Measurements from ENCODE around the gene CCL28. TPM values are rescaled to one million over a fixed set of nuclear protein-coding genes. Genes with fewer than 3 reads are reported as not detected.

The CCL28 gene
- total RNA-seq, 1 donor: 1.3 TPM

DNA sequence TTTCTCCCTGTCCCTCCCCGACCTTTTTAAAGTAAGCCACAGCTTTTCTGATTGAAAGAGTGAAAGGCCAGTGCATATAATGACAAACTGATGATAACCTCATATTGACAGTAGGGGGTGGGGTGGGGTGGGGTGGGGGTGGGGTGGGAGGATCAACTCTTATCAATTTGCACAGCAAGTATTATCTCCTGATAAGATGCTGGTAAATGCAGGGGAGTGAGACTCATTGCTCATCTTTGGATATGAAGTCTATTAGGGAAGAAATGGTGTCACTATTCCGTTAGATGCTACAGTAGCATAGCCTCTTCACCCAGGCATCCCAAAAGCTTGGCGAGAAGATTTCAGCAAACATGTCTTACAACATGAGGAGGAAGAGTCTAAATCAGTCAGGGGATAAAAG is 60.1 kb downstream of the CCL28 start:
- no peak overlapping the region for H3K4me3 ChIP-seq (ENCODE audit: low read depth, low read length)
- TF ChIP-seq, protein P1, sequence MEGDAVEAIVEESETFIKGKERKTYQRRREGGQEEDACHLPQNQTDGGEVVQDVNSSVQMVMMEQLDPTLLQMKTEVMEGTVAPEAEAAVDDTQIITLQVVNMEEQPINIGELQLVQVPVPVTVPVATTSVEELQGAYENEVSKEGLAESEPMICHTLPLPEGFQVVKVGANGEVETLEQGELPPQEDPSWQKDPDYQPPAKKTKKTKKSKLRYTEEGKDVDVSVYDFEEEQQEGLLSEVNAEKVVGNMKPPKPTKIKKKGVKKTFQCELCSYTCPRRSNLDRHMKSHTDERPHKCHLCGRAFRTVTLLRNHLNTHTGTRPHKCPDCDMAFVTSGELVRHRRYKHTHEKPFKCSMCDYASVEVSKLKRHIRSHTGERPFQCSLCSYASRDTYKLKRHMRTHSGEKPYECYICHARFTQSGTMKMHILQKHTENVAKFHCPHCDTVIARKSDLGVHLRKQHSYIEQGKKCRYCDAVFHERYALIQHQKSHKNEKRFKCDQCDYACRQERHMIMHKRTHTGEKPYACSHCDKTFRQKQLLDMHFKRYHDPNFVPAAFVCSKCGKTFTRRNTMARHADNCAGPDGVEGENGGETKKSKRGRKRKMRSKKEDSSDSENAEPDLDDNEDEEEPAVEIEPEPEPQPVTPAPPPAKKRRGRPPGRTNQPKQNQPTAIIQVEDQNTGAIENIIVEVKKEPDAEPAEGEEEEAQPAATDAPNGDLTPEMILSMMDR (IDR thresholded peaks at IDR 0.05; ENCODE audit: insufficient read depth, low read depth, low read length): no peak
- no peak for DNase-seq (ENCODE audit: low read depth)

DNA sequence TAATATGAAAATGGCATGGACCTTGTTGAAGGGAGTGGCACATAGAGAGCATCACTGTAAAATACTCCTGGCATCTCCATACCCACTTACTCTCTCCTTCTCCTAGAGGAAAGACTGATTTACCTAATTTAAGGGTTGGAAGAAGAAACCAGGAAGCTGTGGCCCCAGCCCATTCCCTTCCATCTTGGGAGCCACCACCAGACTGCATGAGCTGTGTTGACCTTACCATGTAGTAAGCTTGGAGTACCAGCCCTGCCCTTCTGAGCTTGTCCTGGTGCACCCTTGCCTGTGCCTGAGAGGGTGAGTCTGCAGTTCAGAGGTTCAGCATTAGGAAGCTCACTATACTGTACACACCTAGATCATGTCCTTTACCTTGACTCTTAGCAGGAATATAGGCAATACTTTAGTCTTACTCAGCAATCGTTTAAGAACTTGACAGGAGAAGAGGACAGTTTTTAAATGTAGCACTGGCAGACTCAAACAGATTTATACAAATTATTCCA is 63.3 kb downstream of the CCL28 start:
- H3K4me3 ChIP-seq (ENCODE audit: low read depth, low read length): no peak overlapping the region
- TF ChIP-seq, protein P1 (IDR thresholded peaks at IDR 0.05; ENCODE audit: insufficient read depth, low read depth, low read length): no peak
- DNase-seq (ENCODE audit: low read depth): no peak

DNA sequence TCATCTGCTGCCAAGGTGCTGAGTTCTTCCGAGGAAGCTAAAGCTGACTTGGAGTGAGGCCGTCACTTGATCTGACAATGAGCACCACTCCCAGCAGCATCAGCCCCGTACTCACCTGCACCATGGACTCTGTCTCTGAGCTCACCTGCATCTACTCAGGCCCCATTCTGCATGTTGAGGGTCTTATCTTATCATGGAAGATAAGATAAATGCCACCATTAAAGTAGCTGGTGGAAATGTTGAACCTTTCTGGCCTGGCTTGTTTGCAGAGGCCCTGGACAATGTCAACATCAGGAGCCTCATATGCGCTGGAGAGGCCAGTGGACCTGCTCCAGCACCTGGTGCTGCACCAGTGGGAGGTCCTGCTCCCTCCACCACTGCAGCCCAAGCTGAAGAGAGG is 64.0 kb downstream of the CCL28 start:
- TF ChIP-seq, protein P1 (IDR thresholded peaks at IDR 0.05; ENCODE audit: insufficient read depth, low read depth, low read length): no peak
- no peak overlapping the region for H3K4me3 ChIP-seq (ENCODE audit: low read depth, low read length)
- DNase-seq (ENCODE audit: low read depth): no peak

DNA sequence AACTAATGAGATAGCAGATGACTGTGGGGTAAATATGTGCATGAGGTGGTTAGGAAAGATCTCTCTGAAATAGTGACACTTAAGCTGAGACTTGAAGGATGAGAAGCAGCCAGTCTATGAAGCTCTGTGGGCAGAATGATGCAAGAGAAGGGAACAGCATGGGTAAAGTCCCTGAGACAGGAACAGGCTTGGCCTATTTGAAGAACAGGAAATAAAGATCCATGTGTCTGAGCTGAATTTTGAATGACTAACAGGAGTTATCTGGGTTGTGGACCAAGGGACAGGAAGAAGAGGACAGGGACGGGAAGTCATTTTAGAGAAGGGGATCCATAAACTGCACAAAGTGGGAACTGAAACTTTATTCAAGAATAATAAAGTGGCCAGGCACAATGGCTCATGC is 73.3 kb downstream of the CCL28 start:
- no peak for DNase-seq (ENCODE audit: low read depth)
- no peak overlapping the region for H3K4me3 ChIP-seq (ENCODE audit: low read depth, low read length)
- TF ChIP-seq, protein P1 (IDR thresholded peaks at IDR 0.05; ENCODE audit: insufficient read depth, low read depth, low read length): no peak

DNA sequence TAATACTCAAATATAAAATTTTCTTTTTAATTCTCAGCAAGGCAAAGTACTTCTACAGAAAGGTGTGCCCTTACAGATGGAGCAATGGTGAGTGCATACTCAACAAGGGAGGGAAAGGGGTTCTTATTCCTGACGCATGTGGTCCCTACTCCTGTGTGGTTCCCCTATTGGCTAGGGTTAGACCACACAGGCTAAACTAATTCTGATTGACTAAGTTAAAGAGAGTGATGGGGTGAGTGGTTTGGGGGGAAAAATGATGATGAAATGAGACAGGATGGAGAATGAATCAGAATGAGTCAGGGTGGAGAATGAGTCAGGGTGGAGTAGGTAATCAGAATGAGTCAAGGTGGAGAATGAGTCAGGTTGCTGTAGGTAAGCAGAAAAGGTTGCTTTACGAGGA is 76.0 kb downstream of the CCL28 start:
- DNase-seq (ENCODE audit: low read depth): no peak
- no peak overlapping the region for H3K4me3 ChIP-seq (ENCODE audit: low read depth, low read length)
- TF ChIP-seq, protein P1 (IDR thresholded peaks at IDR 0.05; ENCODE audit: insufficient read depth, low read depth, low read length): no peak

DNA sequence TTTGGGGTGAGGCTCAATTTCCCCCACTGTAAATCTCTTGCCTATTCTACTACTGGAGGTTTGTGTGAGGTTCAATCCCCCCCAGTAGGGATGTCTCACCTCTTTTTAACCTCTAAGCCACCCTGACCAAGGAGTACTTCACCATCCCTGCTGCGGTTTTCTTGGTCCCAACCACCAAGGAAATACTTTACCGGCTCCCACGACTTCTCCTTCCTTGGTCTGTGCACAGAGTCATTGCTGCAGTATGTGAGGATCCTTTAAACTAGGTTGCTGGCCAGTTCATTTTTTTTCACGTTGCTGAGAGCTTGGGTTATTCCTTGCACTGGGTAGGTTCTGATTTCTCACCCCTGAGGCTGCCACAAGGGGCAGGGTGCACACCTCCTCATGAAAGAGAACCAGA is 76.5 kb downstream of the CCL28 start:
- TF ChIP-seq, protein P1 (IDR thresholded peaks at IDR 0.05; ENCODE audit: insufficient read depth, low read depth, low read length): no peak
- DNase-seq (ENCODE audit: low read depth): no peak
- no peak overlapping the region for H3K4me3 ChIP-seq (ENCODE audit: low read depth, low read length)

DNA sequence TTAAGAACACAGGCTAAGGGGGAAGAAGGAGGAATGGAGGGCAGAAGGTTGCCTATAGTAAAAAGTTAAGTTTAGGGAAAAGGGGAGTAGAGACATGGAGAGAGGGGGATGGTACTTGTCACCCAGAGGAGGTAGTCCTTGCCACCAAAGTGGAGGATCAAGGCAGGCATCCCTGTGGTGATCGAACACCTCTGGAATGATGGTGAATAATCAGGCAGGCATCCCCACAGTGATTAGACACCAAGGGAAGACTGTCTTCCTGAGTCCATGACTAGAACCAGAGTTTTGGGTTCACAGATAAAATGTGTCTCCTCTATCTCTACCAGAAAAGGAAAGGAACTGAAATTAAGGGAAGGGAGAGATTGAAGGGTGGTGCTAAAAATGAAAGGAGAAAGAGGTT is 79.8 kb downstream of the CCL28 start:
- TF ChIP-seq, protein P1 (IDR thresholded peaks at IDR 0.05; ENCODE audit: insufficient read depth, low read depth, low read length): no peak
- no peak for DNase-seq (ENCODE audit: low read depth)
- no peak overlapping the region for H3K4me3 ChIP-seq (ENCODE audit: low read depth, low read length)
